Measurements from ENCODE around the gene RLN1.
"Not testable (repeated sequence)": the region's sequence is repeated elsewhere in the genome, so short reads cannot be mapped to it uniquely, and the experiment has no call there.

Gene RLN1

GRCh38 chr9:5338992-5339981 lies at the start of gene RLN1:
RLN1 (minus strand) TSS chr9:5339876; CDS start chr9:5339746, 130 bp downstream.
- not testable (repeated sequence) for DNase-seq (ENCODE audit: low spot score)

- DNase-seq (ENCODE audit: low spot score) = no peak
Observed at GRCh38 chr9:5389109-5389732, 49.5 kb upstream of the RLN1 start.

- DNase-seq (ENCODE audit: low spot score) = no peak
Observed at GRCh38 chr9:5388026-5388819, 48.5 kb upstream of the RLN1 start.

GRCh38 chr9:5384436-5384835 lies 44.8 kb upstream of the RLN1 start:
- DNase-seq (ENCODE audit: low spot score) = no peak

- no peak for DNase-seq (ENCODE audit: low spot score)
Observed at GRCh38 chr9:5382479-5382878, 42.8 kb upstream of the RLN1 start.

- no peak for DNase-seq (ENCODE audit: low spot score)
Observed at GRCh38 chr9:5375790-5376477, 36.3 kb upstream of the RLN1 start.

- no peak for DNase-seq (ENCODE audit: low spot score)
Observed at GRCh38 chr9:5375091-5375490, 35.4 kb upstream of the RLN1 start.

- DNase-seq (ENCODE audit: low spot score) = no peak
Observed at GRCh38 chr9:5364294-5365024, 24.8 kb upstream of the RLN1 start.

GRCh38 chr9:5361326-5362010 lies 21.8 kb upstream of the RLN1 start:
- DNase-seq (ENCODE audit: low spot score) = no peak

- DNase-seq (ENCODE audit: low spot score) = no peak
Observed at GRCh38 chr9:5360341-5360740, 20.7 kb upstream of the RLN1 start.

GRCh38 chr9:5357431-5358105 lies 17.9 kb upstream of the RLN1 start:
- DNase-seq (ENCODE audit: low spot score) = no peak

- DNase-seq (ENCODE audit: low spot score) = no peak
Observed at GRCh38 chr9:5355817-5356216, 16.1 kb upstream of the RLN1 start.

GRCh38 chr9:5355226-5355625 lies 15.6 kb upstream of the RLN1 start:
- no peak for DNase-seq (ENCODE audit: low spot score)

GRCh38 chr9:5354184-5354583 lies 14.5 kb upstream of the RLN1 start:
- no peak for DNase-seq (ENCODE audit: low spot score)

GRCh38 chr9:5352637-5353248 lies 13.1 kb upstream of the RLN1 start:
- DNase-seq (ENCODE audit: low spot score) = no peak

- no peak for DNase-seq (ENCODE audit: low spot score)
Observed at GRCh38 chr9:5336688-5337087, 3.0 kb downstream of the RLN1 start.

- not testable (repeated sequence) for DNase-seq (ENCODE audit: low spot score)
Observed at GRCh38 chr9:5331276-5331675, 8.4 kb downstream of the RLN1 start.

- DNase-seq (ENCODE audit: low spot score) = no peak
Observed at GRCh38 chr9:5326893-5327548, 12.7 kb downstream of the RLN1 start.

- no peak for DNase-seq (ENCODE audit: low spot score)
Observed at GRCh38 chr9:5326187-5326586, 13.5 kb downstream of the RLN1 start.
